GOT3 (cell line): Measurements from ENCODE around the gene HOXC6.

ENCODE experiments used
- DNase-seq: peaks from one replicate; lab custom pipeline; 2025; ENCODE audit warnings: mixed read lengths; lab: John Stamatoyannopoulos, UW

Gene HOXC6

GRCh38 chr12:54016051-54016450 lies 12.2 kb upstream of the HOXC6 start:
- DNase-seq: no peak

GRCh38 chr12:54016478-54016964 lies 11.7 kb upstream of the HOXC6 start:
- DNase-seq: no peak

GRCh38 chr12:54017027-54017788 lies 11.0 kb upstream of the HOXC6 start:
- no peak for DNase-seq

- DNase-seq: peak; percentile 37
Observed at GRCh38 chr12:54017878-54018467, 10.3 kb upstream of the HOXC6 start.

GRCh38 chr12:54018468-54018984 lies 9.7 kb upstream of the HOXC6 start:
- no peak for DNase-seq

GRCh38 chr12:54019091-54019811 lies 9.0 kb upstream of the HOXC6 start:
- DNase-seq: no peak

- no peak for DNase-seq
Observed at GRCh38 chr12:54019924-54020590, 8.2 kb upstream of the HOXC6 start.

GRCh38 chr12:54020591-54021405 lies 7.4 kb upstream of the HOXC6 start:
- DNase-seq: no peak

GRCh38 chr12:54021432-54022013 lies 6.7 kb upstream of the HOXC6 start:
- no peak for DNase-seq

- no peak for DNase-seq
Observed at GRCh38 chr12:54022960-54023884, 5.0 kb upstream of the HOXC6 start.

GRCh38 chr12:54024127-54024526 lies 4.1 kb upstream of the HOXC6 start:
- no peak for DNase-seq

GRCh38 chr12:54024581-54025305 lies 3.5 kb upstream of the HOXC6 start:
- DNase-seq: no peak

GRCh38 chr12:54025499-54026405 lies 2.5 kb upstream of the HOXC6 start:
- no peak for DNase-seq

GRCh38 chr12:54026640-54027441 lies 1.4 kb upstream of the HOXC6 start:
- DNase-seq: no peak

- DNase-seq: no peak
Observed at GRCh38 chr12:54027442-54027786, 826 bp upstream of the HOXC6 start.

GRCh38 chr12:54029529-54030441 lies 1.5 kb downstream of the HOXC6 start:
- no peak for DNase-seq
